PC-9 (cell line): ENCODE data around the gene ZFAND4.
"Not testable (repeated sequence)": the region's sequence is repeated elsewhere in the genome, so short reads cannot be mapped to it uniquely, and the experiment has no call there.

Source experiments
- EZH2 ChIP-seq: fragments of 200-600 bp; sonication (generic); IDR thresholded peaks from 2 replicates; pipeline ENCODE4 v1.8.0; 2017; ENCODE audit warnings: antibody characterized with exemption, low read depth
- TF ChIP-seq, protein P1 (sequence below): fragments of 200-600 bp; sonication (generic); conservative IDR thresholded peaks from 2 replicates; pipeline ENCODE4 v1.6.1; 2017; ENCODE audit warnings: mixed run types, antibody characterized with exemption, mild to moderate bottlenecking, moderate library complexity

DNA sequence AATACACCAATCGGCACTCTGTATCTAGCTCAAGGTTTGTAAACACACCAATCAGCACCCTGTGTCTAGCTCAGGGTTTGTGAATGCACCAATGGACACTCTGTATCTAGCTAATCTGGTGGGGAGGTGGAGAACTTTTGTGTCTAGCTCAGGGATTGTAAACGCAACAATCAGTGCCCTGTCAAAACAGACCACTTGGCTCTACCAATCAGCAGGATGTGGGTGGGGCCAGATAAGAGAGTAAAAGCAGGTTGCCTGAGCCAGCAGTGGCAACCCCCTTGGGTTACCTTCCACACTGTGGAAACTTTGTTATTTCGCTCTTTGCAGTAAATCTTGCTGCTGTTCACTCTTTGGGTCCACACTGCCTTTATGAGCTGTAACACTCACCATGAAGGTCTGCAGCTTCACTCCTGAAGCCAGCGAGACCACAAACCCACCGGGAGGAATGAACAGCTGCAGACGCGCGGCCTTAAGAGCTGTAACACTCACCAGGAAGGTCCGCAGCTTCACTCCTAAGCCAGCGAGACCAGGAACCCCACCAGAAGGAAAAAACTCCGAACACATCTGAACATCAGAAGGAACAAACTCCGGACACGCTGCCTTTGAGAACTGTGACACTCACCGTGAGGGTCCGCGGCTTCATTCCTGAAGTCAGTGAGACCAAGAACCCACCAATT is 71.2 kb downstream of the ZFAND4 start:
- TF ChIP-seq, protein P1, sequence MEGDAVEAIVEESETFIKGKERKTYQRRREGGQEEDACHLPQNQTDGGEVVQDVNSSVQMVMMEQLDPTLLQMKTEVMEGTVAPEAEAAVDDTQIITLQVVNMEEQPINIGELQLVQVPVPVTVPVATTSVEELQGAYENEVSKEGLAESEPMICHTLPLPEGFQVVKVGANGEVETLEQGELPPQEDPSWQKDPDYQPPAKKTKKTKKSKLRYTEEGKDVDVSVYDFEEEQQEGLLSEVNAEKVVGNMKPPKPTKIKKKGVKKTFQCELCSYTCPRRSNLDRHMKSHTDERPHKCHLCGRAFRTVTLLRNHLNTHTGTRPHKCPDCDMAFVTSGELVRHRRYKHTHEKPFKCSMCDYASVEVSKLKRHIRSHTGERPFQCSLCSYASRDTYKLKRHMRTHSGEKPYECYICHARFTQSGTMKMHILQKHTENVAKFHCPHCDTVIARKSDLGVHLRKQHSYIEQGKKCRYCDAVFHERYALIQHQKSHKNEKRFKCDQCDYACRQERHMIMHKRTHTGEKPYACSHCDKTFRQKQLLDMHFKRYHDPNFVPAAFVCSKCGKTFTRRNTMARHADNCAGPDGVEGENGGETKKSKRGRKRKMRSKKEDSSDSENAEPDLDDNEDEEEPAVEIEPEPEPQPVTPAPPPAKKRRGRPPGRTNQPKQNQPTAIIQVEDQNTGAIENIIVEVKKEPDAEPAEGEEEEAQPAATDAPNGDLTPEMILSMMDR: not testable (repeated sequence)
- TF ChIP-seq EZH2: not testable (repeated sequence)
